HepG2 (cell line): Measurements from ENCODE around the gene TTLL8.

Experiments
- ADNP ChIP-seq: sonication (generic); formaldehyde crosslinking; IDR thresholded peaks from 2 replicates; pipeline ENCODE4 v1.4.0; 2020; ENCODE audit warnings: missing genetic modification reagents
- GTF2F1 ChIP-seq: fragments of 150-350 bp; IDR thresholded peaks from 2 replicates; pipeline ENCODE4 v1.6.1; 2014; ENCODE audit warnings: low read length
- POLR2A ChIP-seq, 2 experiments: IDR thresholded peaks; 2 replicates each; pipeline ENCODE4 v1.6.1; 2011; ENCODE audit warnings: low read depth in 2 of 2, low read length in 2 of 2, mild to moderate bottlenecking in 1 of 2, moderate library complexity in 1 of 2; ENCODE audit not compliant: insufficient read depth in 1 of 2
- RELA ChIP-seq: sonication (generic); formaldehyde crosslinking; IDR thresholded peaks from 2 replicates; pipeline ENCODE4 v1.4.0; 2020; ENCODE audit warnings: missing genetic modification reagents
- RXRB ChIP-seq: IDR thresholded peaks from 2 replicates; pipeline ENCODE4 v1.6.1; 2016; ENCODE audit warnings: borderline replicate concordance, missing genetic modification reagents, missing compliant biosample characterization
- TAF1 ChIP-seq: sonication (generic); formaldehyde crosslinking; IDR thresholded peaks from 2 replicates; pipeline ENCODE4 v1.4.0; 2020; ENCODE audit warnings: missing genetic modification reagents
- YEATS2 ChIP-seq: sonication (generic); formaldehyde crosslinking; IDR thresholded peaks from 2 replicates; pipeline ENCODE4 v1.4.0; 2020; ENCODE audit warnings: missing genetic modification reagents, borderline replicate concordance
- ZNF549 ChIP-seq: sonication (generic); formaldehyde crosslinking; IDR thresholded peaks from 2 replicates; pipeline ENCODE4 v1.5.0; 2020; ENCODE audit warnings: missing genetic modification reagents
- ZNF644 ChIP-seq: IDR thresholded peaks from 2 replicates; pipeline ENCODE4 v1.6.1; 2016; ENCODE audit warnings: low read depth
- TF ChIP-seq, protein P1 (sequence below): sonication (generic); formaldehyde crosslinking; IDR thresholded peaks from 2 replicates; pipeline ENCODE4 v1.5.0; 2020; ENCODE audit warnings: mild to moderate bottlenecking, missing genetic modification reagents, moderate library complexity

DNA sequence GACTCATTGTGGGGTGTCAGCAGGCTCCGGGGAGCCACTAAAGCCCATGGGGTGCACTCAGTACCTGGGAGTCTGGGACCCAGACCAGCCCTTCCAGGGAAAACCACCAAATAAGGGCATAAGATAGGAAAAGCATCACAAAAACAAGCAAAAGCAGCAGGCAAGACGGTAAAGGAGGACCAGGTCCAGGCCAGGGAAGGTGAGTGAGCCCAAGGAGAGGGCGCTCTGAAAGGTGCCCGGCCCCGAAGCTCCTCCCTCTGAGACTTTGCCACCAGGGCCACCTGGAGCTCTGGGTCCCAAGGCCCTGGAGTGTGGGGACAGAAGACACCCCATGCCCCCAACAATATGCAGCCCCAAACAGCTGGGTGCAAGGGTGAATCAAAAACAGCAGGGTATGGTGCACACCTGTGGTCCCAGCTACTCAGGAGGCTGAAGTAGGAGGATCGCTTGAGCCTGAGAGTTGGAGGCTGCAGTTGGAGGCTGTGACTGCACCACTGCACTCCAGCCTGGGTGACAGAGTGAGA, 40.3 kb downstream of the TTLL8 start:
- TF ChIP-seq RELA (CRISPR knock-in tag), result no peak
- TF ChIP-seq RXRB (CRISPR knock-in tag), result no peak
- no peak for TF ChIP-seq ZNF549 (CRISPR knock-in tag)
- TF ChIP-seq, protein P1, sequence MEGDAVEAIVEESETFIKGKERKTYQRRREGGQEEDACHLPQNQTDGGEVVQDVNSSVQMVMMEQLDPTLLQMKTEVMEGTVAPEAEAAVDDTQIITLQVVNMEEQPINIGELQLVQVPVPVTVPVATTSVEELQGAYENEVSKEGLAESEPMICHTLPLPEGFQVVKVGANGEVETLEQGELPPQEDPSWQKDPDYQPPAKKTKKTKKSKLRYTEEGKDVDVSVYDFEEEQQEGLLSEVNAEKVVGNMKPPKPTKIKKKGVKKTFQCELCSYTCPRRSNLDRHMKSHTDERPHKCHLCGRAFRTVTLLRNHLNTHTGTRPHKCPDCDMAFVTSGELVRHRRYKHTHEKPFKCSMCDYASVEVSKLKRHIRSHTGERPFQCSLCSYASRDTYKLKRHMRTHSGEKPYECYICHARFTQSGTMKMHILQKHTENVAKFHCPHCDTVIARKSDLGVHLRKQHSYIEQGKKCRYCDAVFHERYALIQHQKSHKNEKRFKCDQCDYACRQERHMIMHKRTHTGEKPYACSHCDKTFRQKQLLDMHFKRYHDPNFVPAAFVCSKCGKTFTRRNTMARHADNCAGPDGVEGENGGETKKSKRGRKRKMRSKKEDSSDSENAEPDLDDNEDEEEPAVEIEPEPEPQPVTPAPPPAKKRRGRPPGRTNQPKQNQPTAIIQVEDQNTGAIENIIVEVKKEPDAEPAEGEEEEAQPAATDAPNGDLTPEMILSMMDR (CRISPR knock-in tag), result no peak
- TF ChIP-seq ZNF644 (CRISPR knock-in tag), result no peak
- TF ChIP-seq ADNP (CRISPR knock-in tag), result no peak
- TF ChIP-seq GTF2F1, result no peak
- TF ChIP-seq POLR2A (IDR thresholded peaks at IDR 0.05; ENCODE audit: insufficient read depth in 1 of 2, low read depth in 2 of 2, low read length in 2 of 2), result no peak
- no peak for TF ChIP-seq TAF1 (CRISPR knock-in tag)
- TF ChIP-seq YEATS2, result no peak
